Measurements from ENCODE around the gene EVPL.

EVPL gene

DNA sequence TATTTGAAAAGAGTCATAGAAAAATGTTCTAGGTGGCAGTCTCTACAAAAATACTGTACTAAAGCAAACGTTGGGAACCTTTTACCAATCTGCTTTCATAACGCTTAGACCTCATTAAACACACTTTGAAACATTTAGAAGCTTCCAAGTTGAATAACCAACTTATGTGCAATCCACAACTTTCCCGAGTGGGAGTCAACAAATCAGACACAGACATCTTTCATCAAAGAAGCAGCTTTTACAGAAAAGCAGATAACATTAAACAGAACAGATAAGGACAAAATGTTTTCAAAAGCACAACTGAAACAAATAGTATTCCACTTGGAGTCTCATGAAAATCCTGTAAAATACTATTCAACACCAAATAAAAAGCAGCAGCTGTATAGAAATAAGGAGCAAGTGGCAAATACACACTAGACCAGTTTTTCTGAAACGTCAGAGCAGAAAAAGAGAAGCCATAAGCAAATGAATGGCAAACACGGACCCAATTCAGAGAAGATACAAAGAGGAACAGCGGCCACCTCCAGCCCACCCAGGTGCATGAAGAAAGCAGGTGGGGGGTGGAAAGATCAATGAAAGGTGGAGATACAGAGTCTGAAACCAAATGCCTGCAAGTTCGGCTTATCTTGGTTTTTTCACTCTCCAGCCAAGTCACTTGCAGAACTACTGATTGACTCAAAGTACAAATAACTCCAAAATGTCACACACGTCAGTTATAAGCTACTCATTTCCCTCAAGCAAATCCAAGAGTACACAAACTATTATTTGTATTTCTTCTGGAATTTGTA lies 67.9 kb downstream of the EVPL start:
- DNase-seq = no peak
